Stromal cell of bone marrow (primary cell): ENCODE results near the gene GMCL1.
A peak's percentile ranks its signal among the peaks of the same experiment; 100 is the strongest.
"Not testable (repeated sequence)": the region's sequence is repeated elsewhere in the genome, so short reads cannot be mapped to it uniquely, and the experiment has no call there.

Source experiments
- DNase-seq: peaks from one replicate; pipeline ENCODE4 v3.0.0-alpha.2; 2012; ENCODE audit warnings: low read depth

Gene GMCL1

GRCh38 chr2:69829256-69830044 is at the start of gene GMCL1:
Gene GMCL1 (plus strand): TSS chr2:69829660. CDS start chr2:69829893, 233 bp downstream.
- DNase-seq, result peak; percentile 89

GRCh38 chr2:69780921-69781320 is 48.5 kb upstream of the GMCL1 start:
- DNase-seq, result no peak

- DNase-seq, result no peak
Observed at GRCh38 chr2:69781321-69782248, 47.9 kb upstream of the GMCL1 start.

- no peak for DNase-seq
Observed at GRCh38 chr2:69784228-69784627, 45.2 kb upstream of the GMCL1 start.

GRCh38 chr2:69785358-69785757 is 44.1 kb upstream of the GMCL1 start:
- no peak for DNase-seq

- DNase-seq, result no peak
Observed at GRCh38 chr2:69786052-69786560, 43.4 kb upstream of the GMCL1 start.

GRCh38 chr2:69789175-69789721 is 40.2 kb upstream of the GMCL1 start:
- DNase-seq, result peak; percentile 73

- DNase-seq, result no peak
Observed at GRCh38 chr2:69789772-69790600, 39.5 kb upstream of the GMCL1 start.

GRCh38 chr2:69790601-69790959 is 38.9 kb upstream of the GMCL1 start:
- DNase-seq, result no peak

- no peak for DNase-seq
Observed at GRCh38 chr2:69791045-69791444, 38.4 kb upstream of the GMCL1 start.

GRCh38 chr2:69796174-69796573 is 33.3 kb upstream of the GMCL1 start:
- no peak for DNase-seq

- no peak for DNase-seq
Observed at GRCh38 chr2:69797235-69797634, 32.2 kb upstream of the GMCL1 start.

GRCh38 chr2:69797836-69798289 is 31.6 kb upstream of the GMCL1 start:
- no peak for DNase-seq

- DNase-seq, result no peak
Observed at GRCh38 chr2:69798290-69798908, 31.1 kb upstream of the GMCL1 start.

- DNase-seq, result no peak
Observed at GRCh38 chr2:69798909-69799526, 30.4 kb upstream of the GMCL1 start.

GRCh38 chr2:69801745-69802290 is 27.6 kb upstream of the GMCL1 start:
- no peak for DNase-seq

- not testable (repeated sequence) for DNase-seq
Observed at GRCh38 chr2:69802781-69803367, 26.6 kb upstream of the GMCL1 start.

- no peak for DNase-seq
Observed at GRCh38 chr2:69804416-69804815, 25.0 kb upstream of the GMCL1 start.

- DNase-seq, result no peak
Observed at GRCh38 chr2:69805887-69806286, 23.6 kb upstream of the GMCL1 start.
